Endodermal cell (in vitro differentiated cells): ENCODE measurements around the gene CHD5. TPM values are rescaled to one million over a fixed set of nuclear protein-coding genes. Genes with fewer than 3 reads are reported as not detected.

ENCODE experiments used
- DNase-seq: peaks from one replicate; pipeline ENCODE4 v3.0.0-alpha.2; 2017
- H3K27ac ChIP-seq: 2 replicates; pipeline ENCODE4 v1.5.1; 2013; ENCODE audit warnings: mild to moderate bottlenecking, low read depth, low read length, moderate library complexity
- H3K27me3 ChIP-seq: 2 replicates; pipeline ENCODE4 v1.6.1; 2013; ENCODE audit warnings: mild to moderate bottlenecking, low read length, moderate library complexity; ENCODE audit not compliant: insufficient read depth, control insufficient read depth, poor library complexity, severe bottlenecking
- H3K36me3 ChIP-seq: 2 replicates; pipeline ENCODE4 v1.7.0; 2013; ENCODE audit warnings: mild to moderate bottlenecking, low read length, moderate library complexity; ENCODE audit not compliant: control insufficient read depth, insufficient read depth
- H3K4me1 ChIP-seq: one replicate; pipeline ENCODE4 v1.7.0; 2013; ENCODE audit warnings: low read length; ENCODE audit not compliant: control insufficient read depth, insufficient read depth
- H3K4me3 ChIP-seq: 2 replicates; pipeline ENCODE4 v1.5.1; 2013; ENCODE audit warnings: mild to moderate bottlenecking, low read length, moderate library complexity
- H3K9ac ChIP-seq: 2 replicates; pipeline ENCODE4 v1.6.1; 2013; ENCODE audit warnings: mild to moderate bottlenecking, low read length, moderate library complexity; ENCODE audit not compliant: poor library complexity, severe bottlenecking; ENCODE audit errors: extremely low read depth
- H3K9me3 ChIP-seq: 2 replicates; pipeline ENCODE4 v1.6.1; 2013; ENCODE audit warnings: mild to moderate bottlenecking, low read length, moderate library complexity; ENCODE audit not compliant: control insufficient read depth
- H3K27ac Mint-ChIP-seq: 2 replicates; pipeline ENCODE4 v1.8.0; 2020; ENCODE audit warnings: mixed read lengths
- H3K27me3 Mint-ChIP-seq: 2 replicates; pipeline ENCODE4 v1.8.0; 2021; ENCODE audit warnings: mild to moderate bottlenecking, mixed read lengths; ENCODE audit not compliant: insufficient read depth
- H3K36me3 Mint-ChIP-seq: 2 replicates; pipeline ENCODE4 v1.8.0; 2020; ENCODE audit warnings: low read depth, mixed read lengths
- H3K4me1 Mint-ChIP-seq: 2 replicates; pipeline ENCODE4 v1.8.0; 2020; ENCODE audit warnings: mixed read lengths
- H3K4me3 Mint-ChIP-seq: 2 replicates; pipeline ENCODE4 v1.8.0; 2020; ENCODE audit warnings: mild to moderate bottlenecking, moderate library complexity, mixed read lengths
- H3K9me3 Mint-ChIP-seq: 2 replicates; pipeline ENCODE4 v1.8.0; 2020; ENCODE audit warnings: mild to moderate bottlenecking, mixed read lengths
- WGBS, 2 experiments: methylation state at CpG; one replicate each; pipeline versions ENCODE4 v1.1.5 to v1.1.7; 2013; ENCODE audit warnings: missing lambda C conversion rate in 2 of 2, mixed read lengths in 1 of 2; ENCODE audit not compliant: insufficient coverage in 1 of 2, insufficient read length in 1 of 2; 5-methylcytosine and 5-hydroxymethylcytosine counted together
- total RNA-seq, 2 donors: library from RNA; stranded (reverse); fragmentation: NEBNext Ultra II Directional in 1 of 2; extraction: Animal tissue kit (Norgen Biotek cat#: 25700) in 1 of 2; gene quantifications; 2 replicates in 1 of 2; 3 replicates in 1 of 2; pipeline ENCODE4 v1.2.1, GENCODE V29; 2021
- TF ChIP-seq, protein P1 (sequence below): fragments of 200-600 bp; sonication (generic); conservative IDR thresholded peaks from 2 replicates; pipeline ENCODE4 v1.5.0; 2021; ENCODE audit warnings: antibody characterized with exemption, mild to moderate bottlenecking

Gene CHD5
- total RNA-seq, 2 donors from 2014 or later, result 0.40 to 0.69 TPM

GRCh38 chr1:6212193-6212959, 32.3 kb upstream of the CHD5 start:
- Mint-ChIP-seq H3K9me3 (no peaks in the 10 kb centered on the region), H3K4me1 (no peaks in the 10 kb centered on the region), H3K27ac (no peak overlapping the region), H3K4me3 (no peak overlapping the region), H3K27me3 (peaks cover 30% of the 10 kb centered on the region), H3K36me3 (no peaks in the 10 kb centered on the region)
- no peak for DNase-seq
- H3K36me3 ChIP-seq, result no peaks in the 10 kb centered on the region
- TF ChIP-seq, protein P1, sequence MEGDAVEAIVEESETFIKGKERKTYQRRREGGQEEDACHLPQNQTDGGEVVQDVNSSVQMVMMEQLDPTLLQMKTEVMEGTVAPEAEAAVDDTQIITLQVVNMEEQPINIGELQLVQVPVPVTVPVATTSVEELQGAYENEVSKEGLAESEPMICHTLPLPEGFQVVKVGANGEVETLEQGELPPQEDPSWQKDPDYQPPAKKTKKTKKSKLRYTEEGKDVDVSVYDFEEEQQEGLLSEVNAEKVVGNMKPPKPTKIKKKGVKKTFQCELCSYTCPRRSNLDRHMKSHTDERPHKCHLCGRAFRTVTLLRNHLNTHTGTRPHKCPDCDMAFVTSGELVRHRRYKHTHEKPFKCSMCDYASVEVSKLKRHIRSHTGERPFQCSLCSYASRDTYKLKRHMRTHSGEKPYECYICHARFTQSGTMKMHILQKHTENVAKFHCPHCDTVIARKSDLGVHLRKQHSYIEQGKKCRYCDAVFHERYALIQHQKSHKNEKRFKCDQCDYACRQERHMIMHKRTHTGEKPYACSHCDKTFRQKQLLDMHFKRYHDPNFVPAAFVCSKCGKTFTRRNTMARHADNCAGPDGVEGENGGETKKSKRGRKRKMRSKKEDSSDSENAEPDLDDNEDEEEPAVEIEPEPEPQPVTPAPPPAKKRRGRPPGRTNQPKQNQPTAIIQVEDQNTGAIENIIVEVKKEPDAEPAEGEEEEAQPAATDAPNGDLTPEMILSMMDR, result no peak
- H3K9me3 ChIP-seq, result no peaks in the 10 kb centered on the region
- no peaks in the 10 kb centered on the region for H3K4me1 ChIP-seq
- no peak overlapping the region for H3K27ac ChIP-seq
- no peak overlapping the region for H3K9ac ChIP-seq
- WGBS, 2 experiments, result 87 to 92% methylated on average over 16 to 20 of the region's 20 CpGs
- no peak overlapping the region for H3K4me3 ChIP-seq
- peaks cover 19% of the 10 kb centered on the region for H3K27me3 ChIP-seq

DNA sequence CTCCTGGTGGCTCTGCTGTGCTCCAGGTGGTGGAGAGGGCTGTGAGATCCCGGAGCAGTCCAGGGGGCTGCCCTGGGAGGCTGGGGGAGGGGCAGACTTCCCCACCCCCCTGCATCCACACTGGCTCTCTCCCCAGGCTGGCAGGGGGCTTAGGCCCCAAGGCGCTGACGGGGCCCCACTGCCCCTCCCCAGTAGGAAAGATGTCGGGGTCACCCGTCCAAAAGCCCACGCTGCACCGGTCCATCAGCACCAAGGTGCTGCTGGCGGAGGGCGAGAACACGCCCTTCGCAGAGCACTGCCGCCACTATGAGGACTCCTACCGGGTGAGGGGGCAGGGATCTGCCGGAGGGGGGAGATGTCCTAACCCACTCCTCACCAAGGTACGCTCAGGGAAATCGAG, 31.6 kb upstream of the CHD5 start:
- Histone ChIP-seq H3K27me3 (peaks cover 25% of the 10 kb centered on the region), H3K4me3 (no peak overlapping the region), H3K27ac (no peak overlapping the region), H3K36me3 (no peaks in the 10 kb centered on the region), H3K9ac (no peak overlapping the region), H3K9me3 (no peaks in the 10 kb centered on the region), H3K4me1 (no peaks in the 10 kb centered on the region)
- Mint-ChIP-seq H3K9me3 (no peaks in the 10 kb centered on the region), H3K27ac (no peak overlapping the region), H3K4me1 (no peaks in the 10 kb centered on the region), H3K27me3 (peaks cover 34% of the 10 kb centered on the region), H3K4me3 (no peak overlapping the region), H3K36me3 (no peaks in the 10 kb centered on the region)
- WGBS, 2 experiments, result 90 to 95% methylated on average over 10 to 16 of the region's 16 CpGs
- no peak for DNase-seq
- TF ChIP-seq, protein P1, result no peak

DNA sequence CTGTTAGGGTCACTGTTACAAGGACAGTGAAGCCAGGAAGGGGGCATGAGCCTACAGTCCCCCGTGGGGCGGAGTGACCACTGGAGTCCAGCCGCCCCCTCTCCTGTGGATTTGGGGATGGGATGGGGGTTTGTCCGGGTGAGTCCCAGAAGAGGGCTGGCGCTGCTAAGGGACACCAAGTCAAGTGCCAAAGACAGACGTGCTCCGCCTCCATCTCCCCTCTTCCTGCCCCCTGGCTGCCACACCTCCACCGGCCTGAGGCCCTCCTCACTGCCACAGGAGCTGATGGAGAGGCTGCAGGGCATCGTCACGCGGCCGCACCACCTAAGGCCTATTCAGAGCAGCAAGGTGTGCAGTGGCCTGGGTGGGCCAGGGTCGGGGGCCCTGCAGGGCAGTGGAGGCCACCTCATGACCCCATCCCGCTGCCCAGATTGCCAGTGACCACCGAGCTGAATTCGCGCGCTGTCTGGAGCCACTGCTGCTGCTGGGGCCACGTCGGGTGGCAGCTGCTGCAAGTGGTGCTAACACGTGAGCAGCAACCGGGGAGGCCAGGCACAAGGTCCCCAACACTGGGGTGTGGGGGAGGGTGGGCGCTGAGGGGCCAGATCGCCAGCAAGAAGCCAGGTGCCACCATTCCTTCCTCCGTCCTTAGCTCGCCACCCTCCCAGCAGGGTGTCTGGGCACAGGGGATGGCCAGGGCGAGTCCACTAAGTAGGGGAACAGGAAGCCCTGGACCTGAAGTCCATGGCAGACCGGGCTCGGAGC, 30.7 kb upstream of the CHD5 start:
- no peaks in the 10 kb centered on the region for H3K4me1 Mint-ChIP-seq
- no peak overlapping the region for H3K27ac Mint-ChIP-seq
- H3K27ac ChIP-seq, result no peak overlapping the region
- no peaks in the 10 kb centered on the region for H3K36me3 Mint-ChIP-seq
- 93 to 96% methylated on average over 5 to 28 of the region's 29 CpGs for WGBS, 2 experiments
- H3K9ac ChIP-seq, result no peak overlapping the region
- no peak overlapping the region for H3K4me3 Mint-ChIP-seq
- no peak overlapping the region for H3K4me3 ChIP-seq
- no peak for DNase-seq
- TF ChIP-seq, protein P1, result no peak
- no peaks in the 10 kb centered on the region for H3K4me1 ChIP-seq
- H3K27me3 Mint-ChIP-seq, result peaks cover 39% of the 10 kb centered on the region
- peaks cover 35% of the 10 kb centered on the region for H3K27me3 ChIP-seq
- H3K9me3 ChIP-seq, result no peaks in the 10 kb centered on the region
- H3K9me3 Mint-ChIP-seq, result no peaks in the 10 kb centered on the region
- no peaks in the 10 kb centered on the region for H3K36me3 ChIP-seq
